AG09309 (cell line): Measurements from ENCODE around the gene UST.
"Not testable (repeated sequence)": the region's sequence is repeated elsewhere in the genome, so short reads cannot be mapped to it uniquely, and the experiment has no call there.

ENCODE experiments used
- DNase-seq: peaks from one replicate; pipeline ENCODE4 v3.0.0-alpha.2; 2010; ENCODE audit warnings: low read depth
- H3K4me3 ChIP-seq: 2 replicates; pipeline ENCODE4 v1.5.1; 2011; ENCODE audit warnings: mild to moderate bottlenecking, low read depth, low read length, moderate library complexity; ENCODE audit not compliant: control insufficient read depth
- CTCF ChIP-seq: IDR thresholded peaks from 2 replicates; pipeline ENCODE4 v1.5.1; 2011; ENCODE audit warnings: mild to moderate bottlenecking, low read depth, low read length, inconsistent platforms; ENCODE audit not compliant: insufficient read depth, control insufficient read depth; ENCODE audit errors: missing control alignments

The UST gene

DNA sequence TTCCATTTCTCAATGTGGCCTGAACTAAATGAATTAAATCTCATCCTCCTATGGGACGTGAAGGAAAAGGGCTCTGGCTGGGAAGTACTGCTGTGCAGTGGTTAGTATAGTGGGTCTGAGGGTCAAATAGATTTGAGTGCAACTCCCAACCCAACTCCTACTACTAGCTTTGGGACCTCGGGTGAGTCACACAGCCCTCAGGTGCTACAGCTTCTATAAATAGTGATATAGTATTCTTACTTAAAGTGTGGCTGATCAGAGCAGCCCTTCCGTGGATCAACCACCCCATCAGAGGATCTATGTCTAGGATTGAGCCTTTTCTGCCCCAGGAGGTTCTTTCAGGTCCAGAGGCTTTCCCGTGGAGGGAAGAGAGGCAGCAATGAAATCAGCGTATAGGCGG is 904 bp upstream of the UST start:
- no peak for DNase-seq
- no peak for TF ChIP-seq CTCF
- peak overlapping the region; percentile 80 for H3K4me3 ChIP-seq

DNA sequence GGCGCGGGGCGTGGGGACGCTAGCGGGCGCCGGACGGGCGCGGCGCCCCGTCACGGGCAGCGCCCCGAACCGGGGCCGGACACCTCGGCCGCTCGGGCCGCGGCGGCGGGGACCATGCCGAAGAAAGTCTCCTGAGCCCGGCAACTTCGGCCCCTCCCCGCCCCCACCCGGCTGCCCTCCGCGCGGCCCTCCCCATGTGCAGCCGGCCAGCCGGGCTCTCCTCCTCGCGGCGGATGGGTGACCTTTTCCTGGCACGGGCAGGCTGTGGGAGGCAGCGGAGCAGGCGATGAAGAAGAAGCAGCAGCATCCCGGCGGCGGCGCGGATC is 278 bp downstream of the UST start:
- TF ChIP-seq CTCF = no peak
- DNase-seq = no peak
- H3K4me3 ChIP-seq = peak overlapping the region; percentile 80

GRCh38 chr6:148747471-148748165 is 788 bp downstream of the UST start:
- no peak for DNase-seq

GRCh38 chr6:148749674-148750073 is 2.8 kb downstream of the UST start:
- H3K4me3 ChIP-seq = no peak overlapping the region
- TF ChIP-seq CTCF = no peak
- no peak for DNase-seq

More at GRCh38 chr6:148747471-148748165, 788 bp downstream of the UST start:
- TF ChIP-seq CTCF = no peak
- H3K4me3 ChIP-seq = peak overlapping the region; percentile 80

- DNase-seq = no peak
- TF ChIP-seq CTCF = no peak
- H3K4me3 ChIP-seq = no peak overlapping the region
Observed at GRCh38 chr6:148750838-148751792, 4.3 kb downstream of the UST start.

GRCh38 chr6:148751793-148752170 is 5.0 kb downstream of the UST start:
- no peak for TF ChIP-seq CTCF
- no peak overlapping the region for H3K4me3 ChIP-seq
- no peak for DNase-seq

DNA sequence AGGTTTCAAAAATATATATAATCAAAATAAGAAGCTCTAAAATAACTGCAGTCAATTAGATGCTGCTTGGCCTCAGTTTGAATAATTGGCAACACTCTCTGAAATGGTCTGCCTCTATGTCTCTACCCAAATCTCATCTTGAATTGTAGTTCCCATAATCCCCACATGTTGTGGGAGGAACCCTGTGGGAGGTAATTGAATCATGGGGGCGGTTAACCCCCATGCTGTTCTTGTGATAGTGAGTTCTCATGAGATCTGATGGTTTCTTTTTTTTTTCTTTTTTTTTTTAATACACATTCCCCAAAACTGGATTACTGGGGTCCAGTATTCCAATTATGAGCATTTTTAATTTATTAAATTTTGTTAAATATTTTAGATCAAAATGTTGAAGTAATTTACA is 8.5 kb downstream of the UST start:
- not testable (repeated sequence) for H3K4me3 ChIP-seq, DNase-seq
